ENCODE data around the gene MAP1B. TPM values are rescaled to one million over a fixed set of nuclear protein-coding genes. Genes with fewer than 3 reads are reported as not detected.
"Not testable (repeated sequence)": the region's sequence is repeated elsewhere in the genome, so short reads cannot be mapped to it uniquely, and the experiment has no call there.

MAP1B gene
- total and polyA plus RNA-seq, 9 of the 15 experiments (the other 6 are each of a cell fraction or from before 2014, with no cell fraction given), result 5.2 to 66.1 (median 17.3) TPM

GRCh38 chr5:72089713-72090112 is 17.6 kb upstream of the MAP1B start:
- H3K79me2 ChIP-seq (ENCODE audit: control insufficient read depth, insufficient read depth, low read length); in situ Hi-C loops (cut with MboI); FAIRE-seq; POLR2A ChIA-PET; H3K4me2 ChIP-seq (ENCODE audit: insufficient read depth, low read length); H3K4me1 ChIP-seq (replicated peaks in 1 of 2; ENCODE audit: control insufficient read depth in 2 of 2, insufficient read depth in 2 of 2, low read length in 2 of 2); H3K9me1 ChIP-seq (ENCODE audit: control insufficient read depth, insufficient read depth, low read length); intact Hi-C loops (cut with micrococcal nuclease); H3K4me3 ChIP-seq; H3K27ac ChIP-seq (ENCODE audit: extremely low read depth, low read depth, low read length); H3K36me3 ChIP-seq (ENCODE audit: control insufficient read depth, insufficient read depth, low read length); CTCF ChIA-PET (ENCODE audit: low intra/inter-chr PET ratio); DNase-seq (ENCODE audit: extremely low read depth in 1 of 4, low spot score in 3 of 4); H2AFZ ChIP-seq (ENCODE audit: low read depth, low read length); H3K9ac ChIP-seq (ENCODE audit: insufficient read depth in 1 of 2, low read depth in 2 of 2, low read length in 2 of 2); H3K9me3 ChIP-seq (replicated peaks; ENCODE audit: control insufficient read depth, insufficient read depth, low read depth, low read length); H4K20me1 ChIP-seq (replicated peaks; ENCODE audit: control insufficient read depth, insufficient read depth, low read length); ATAC-seq; BruUV-seq (replicated peaks): not testable (repeated sequence)
- H3K27me3 ChIP-seq (ENCODE audit: control insufficient read depth in 2 of 2, insufficient read depth in 2 of 2, low read length in 2 of 2), result peaks cover 12 to 27% of the 10 kb centered on the region in 2 experiments
- 30% methylated on average over 8 of the region's 8 CpGs for WGBS (ENCODE audit: insufficient coverage, low coverage, missing lambda C conversion rate)
- peak; percentile 79; the same call in 1 of the 2 replicates for TF ChIP-seq GATA2 (CRISPR knock-in tag; IDR thresholded peaks at IDR 0.05)
- TF ChIP-seq GATAD2B (IDR thresholded peaks at IDR 0.05; ENCODE audit: borderline replicate concordance), result peak; percentile 60; the same call in 1 of the 2 replicates
- peak; percentile 26; the same call in 1 of the 2 replicates for TF ChIP-seq HDAC2 (IDR thresholded peaks at IDR 0.05)
- TF ChIP-seq TRIM24 (IDR thresholded peaks at IDR 0.05), result peak in 1 of 2 experiments; percentile 55; a peak in 2 of 4 replicates
- peak; percentile 89 for TF ChIP-seq MTA1 (IDR thresholded peaks at IDR 0.05; ENCODE audit: borderline replicate concordance)
- peak; percentile 40; the same call in 1 of the 2 replicates for TF ChIP-seq GATAD2A (IDR thresholded peaks at IDR 0.05)
- peak; percentile 74 for TF ChIP-seq BCOR (IDR thresholded peaks at IDR 0.05)
- TF ChIP-seq, protein P1, sequence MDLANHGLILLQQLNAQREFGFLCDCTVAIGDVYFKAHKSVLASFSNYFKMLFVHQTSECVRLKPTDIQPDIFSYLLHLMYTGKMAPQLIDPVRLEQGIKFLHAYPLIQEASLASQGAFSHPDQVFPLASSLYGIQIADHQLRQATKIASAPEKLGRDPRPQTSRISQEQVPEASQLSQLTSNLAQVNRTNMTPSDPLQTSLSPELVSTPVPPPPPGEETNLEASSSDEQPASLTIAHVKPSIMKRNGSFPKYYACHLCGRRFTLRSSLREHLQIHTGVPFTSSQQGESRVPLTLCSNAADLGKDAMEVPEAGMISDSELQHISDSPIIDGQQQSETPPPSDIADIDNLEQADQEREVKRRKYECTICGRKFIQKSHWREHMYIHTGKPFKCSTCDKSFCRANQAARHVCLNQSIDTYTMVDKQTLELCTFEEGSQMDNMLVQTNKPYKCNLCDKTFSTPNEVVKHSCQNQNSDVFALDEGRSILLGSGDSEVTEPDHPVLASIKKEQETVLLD (IDR thresholded peaks at IDR 0.05), result peak; percentile 68

Measured in K562 (cell line).